ENCODE measurements around the gene PRR7. TPM values are rescaled to one million over a fixed set of nuclear protein-coding genes. Genes with fewer than 3 reads are reported as not detected.
A peak's percentile ranks its signal among the peaks of the same experiment; 100 is the strongest.

The PRR7 gene
- total and polyA plus RNA-seq, 2 of the 13 experiments (the other 11 are each of a cell fraction or from before 2014, with no cell fraction given), result 4.8 to 5.0 TPM

- no peak for TF ChIP-seq FOXA3 (CRISPR knock-in tag; IDR thresholded peaks at IDR 0.05)
- no peak for TF ChIP-seq MAFK (conservative IDR thresholded peaks at IDR 0.05 in 1 of 2, IDR thresholded peaks at IDR 0.05 in 1 of 2; ENCODE audit: low read length in 2 of 2)
- TF ChIP-seq ZNF562 (CRISPR knock-in tag; IDR thresholded peaks at IDR 0.05; ENCODE audit: borderline replicate concordance), result no peak
- no peak for TF ChIP-seq EP300 (IDR thresholded peaks at IDR 0.05; ENCODE audit: low read depth in 2 of 2, low read length in 2 of 2)
- 0 out of 2 replicates have a peak, but pooled peaks have one; percentile 37 for TF ChIP-seq EP300 (CRISPR knock-in tag; IDR thresholded peaks at IDR 0.05; ENCODE audit: borderline replicate concordance)
- no peak for TF ChIP-seq ZBTB1 (CRISPR knock-in tag; IDR thresholded peaks at IDR 0.05; ENCODE audit: borderline replicate concordance)
- no peak; the same call in 1 of the 2 replicates for TF ChIP-seq NFAT5 (CRISPR knock-in tag; IDR thresholded peaks at IDR 0.05)
- TF ChIP-seq ZNF629 (CRISPR knock-in tag; conservative IDR thresholded peaks at IDR 0.05), result peak; percentile 100
- 0 out of 2 replicates have a peak, but pooled peaks have one; percentile 25 for TF ChIP-seq TFE3 (CRISPR knock-in tag; IDR thresholded peaks at IDR 0.05)
- TF ChIP-seq E2F5 (CRISPR knock-in tag; conservative IDR thresholded peaks at IDR 0.05), result no peak
- no peak for TF ChIP-seq CHCHD3 (CRISPR knock-in tag; IDR thresholded peaks at IDR 0.05)
- no peak; the same call in 1 of the 2 replicates for TF ChIP-seq HIC2 (CRISPR knock-in tag; IDR thresholded peaks at IDR 0.05; ENCODE audit: low read depth)
- peak; percentile 80 for TF ChIP-seq ZNF274 (CRISPR knock-in tag; IDR thresholded peaks at IDR 0.05)
- no peak for TF ChIP-seq PITX1 (CRISPR knock-in tag; IDR thresholded peaks at IDR 0.05)
- no peak for TF ChIP-seq LCORL (IDR thresholded peaks at IDR 0.05)
- TF ChIP-seq LCORL (CRISPR knock-in tag; IDR thresholded peaks at IDR 0.05), result no peak
- TF ChIP-seq SIN3B (IDR thresholded peaks at IDR 0.05; ENCODE audit: low read length), result no peak
- no peak for TF ChIP-seq ZNF749 (CRISPR knock-in tag; IDR thresholded peaks at IDR 0.05; ENCODE audit: borderline replicate concordance)
- TF ChIP-seq ZNF275 (CRISPR knock-in tag; IDR thresholded peaks at IDR 0.05; ENCODE audit: borderline replicate concordance), result no peak
Observed at GRCh38 chr5:177425801-177426565, 20.6 kb upstream of the PRR7 start (continued).

Data from HepG2 (cell line).